Bronchial epithelial cell (primary cell): ENCODE data around the gene UBE2G1. TPM values are rescaled to one million over a fixed set of nuclear protein-coding genes. Genes with fewer than 3 reads are reported as not detected.
"Not testable (repeated sequence)": the region's sequence is repeated elsewhere in the genome, so short reads cannot be mapped to it uniquely, and the experiment has no call there.

ENCODE experiments used
- DNase-seq: peaks from one replicate; pipeline ENCODE4 v3.0.0-alpha.2; 2010; ENCODE audit warnings: low read depth
- FAIRE-seq: peaks from 2 replicates; lab custom pipeline; 2011; peaks lifted over from hg19 to GRCh38; lab: Jason Lieb, UNC
- H3K27me3 ChIP-seq: 2 replicates; pipeline ENCODE4 v1.5.1; 2011; ENCODE audit warnings: low read length; ENCODE audit not compliant: control insufficient read depth, insufficient read depth
- H3K36me3 ChIP-seq: 2 replicates; pipeline ENCODE4 v1.5.1; 2011; ENCODE audit warnings: low read length; ENCODE audit not compliant: control insufficient read depth, insufficient read depth
- H3K4me3 ChIP-seq: 2 replicates; pipeline ENCODE4 v1.5.1; 2011; ENCODE audit warnings: mild to moderate bottlenecking, low read depth, low read length, control low read depth
- CTCF ChIP-seq: IDR thresholded peaks from 2 replicates; pipeline ENCODE4 v1.5.1; 2011; ENCODE audit warnings: mild to moderate bottlenecking, moderate library complexity, low read length, control low read depth, inconsistent platforms; ENCODE audit not compliant: insufficient read depth, severe bottlenecking
- total RNA-seq: library from RNA; depleted of rRNA; stranded (reverse); fragments of >200 nt; gene quantifications from 2 replicates; pipeline ENCODE4 v1.2.1, GENCODE V29; 2014

UBE2G1 gene
- total RNA-seq, 1 donor from 2014 or later: 39.2 TPM

- Histone ChIP-seq H3K27me3 (no peaks in the 10 kb centered on the region), H3K36me3 (no peaks in the 10 kb centered on the region), H3K4me3 (no peak overlapping the region)
- TF ChIP-seq CTCF: no peak
- no peak for FAIRE-seq
- DNase-seq: no peak
These were observed 1.9 kb upstream of the UBE2G1 start for GRCh38 chr17:4368341-4368740.

GRCh38 chr17:4367177-4367576, 702 bp upstream of the UBE2G1 start:
- not testable (repeated sequence) for H3K4me3 ChIP-seq, H3K27me3 ChIP-seq, FAIRE-seq, H3K36me3 ChIP-seq, DNase-seq

GRCh38 chr17:4365628-4366326, 698 bp downstream of the UBE2G1 start:
- H3K36me3 ChIP-seq: peaks cover 1% of the 10 kb centered on the region
- DNase-seq: no peak

GRCh38 chr17:4365103-4365627, 1.3 kb downstream of the UBE2G1 start:
- no peak for TF ChIP-seq CTCF
- Histone ChIP-seq H3K4me3 (peak overlapping the region; percentile 91), H3K27me3 (no peaks in the 10 kb centered on the region), H3K36me3 (peaks cover 1% of the 10 kb centered on the region)
- peak; percentile 88 for DNase-seq
- no peak for FAIRE-seq

More at GRCh38 chr17:4365628-4366326, 698 bp downstream of the UBE2G1 start:
- H3K4me3 ChIP-seq: peak overlapping the region; percentile 91
- TF ChIP-seq CTCF: no peak
- no peaks in the 10 kb centered on the region for H3K27me3 ChIP-seq
- no peak for FAIRE-seq

- Histone ChIP-seq H3K27me3 (no peaks in the 10 kb centered on the region), H3K4me3 (peak overlapping the region; percentile 91), H3K36me3 (peaks cover 1% of the 10 kb centered on the region)
- no peak for FAIRE-seq
- no peak for DNase-seq
- TF ChIP-seq CTCF: no peak
These were observed 1.8 kb downstream of the UBE2G1 start for GRCh38 chr17:4364622-4365041.

GRCh38 chr17:4362141-4362540, 4.3 kb downstream of the UBE2G1 start:
- H3K36me3 ChIP-seq: peaks cover 1% of the 10 kb centered on the region
- DNase-seq (no peak), FAIRE-seq (no peak)
- H3K27me3 ChIP-seq: no peaks in the 10 kb centered on the region
- no peak overlapping the region for H3K4me3 ChIP-seq
- TF ChIP-seq CTCF: no peak
